Neural cell (in vitro differentiated cells): ENCODE data around the gene RNF144B. TPM values are rescaled to one million over a fixed set of nuclear protein-coding genes. Genes with fewer than 3 reads are reported as not detected.

Experiments
- H2AFZ ChIP-seq: fragments of 200-600, 300-800 bp; sonication (generic), shearing (Covaris generic); 2 replicates; pipeline ENCODE4 v1.6.0; 2014; ENCODE audit warnings: low read depth, mild to moderate bottlenecking, antibody characterized with exemption, low read length, moderate library complexity
- H3F3A ChIP-seq: fragments of 200-600 bp; shearing (Covaris generic); 2 replicates; pipeline ENCODE4 v1.6.1; 2016; ENCODE audit warnings: mild to moderate bottlenecking, moderate library complexity, mixed read lengths, antibody characterized with exemption, low read length; ENCODE audit not compliant: insufficient read depth, poor library complexity, severe bottlenecking
- H3K27ac ChIP-seq: fragments of 200-600, 300-800 bp; sonication (generic), shearing (Covaris generic); 2 replicates; pipeline ENCODE4 v1.5.1; 2014; ENCODE audit warnings: mild to moderate bottlenecking, low read length, moderate library complexity
- H3K27me3 ChIP-seq: fragments of 300-800, 200-600 bp; sonication (generic), shearing (Covaris generic); 2 replicates; pipeline ENCODE4 v1.6.0; 2014; ENCODE audit warnings: mild to moderate bottlenecking, low read depth, low read length, moderate library complexity; ENCODE audit not compliant: insufficient read depth
- H3K36me3 ChIP-seq: fragments of 300-800, 200-600 bp; sonication (generic), shearing (Covaris generic); 2 replicates; pipeline ENCODE4 v1.5.1; 2014; ENCODE audit warnings: mild to moderate bottlenecking, antibody characterized with exemption, low read length, moderate library complexity; ENCODE audit not compliant: insufficient read depth
- H3K4me2 ChIP-seq: fragments of 300-800, 200-600 bp; sonication (generic), shearing (Covaris generic); 2 replicates; pipeline ENCODE4 v1.6.0; 2014; ENCODE audit warnings: mild to moderate bottlenecking, low read length
- H3K4me3 ChIP-seq: fragments of 300-800, 200-600 bp; sonication (generic), shearing (Covaris generic); 2 replicates; pipeline ENCODE4 v1.5.1; 2014; ENCODE audit warnings: mild to moderate bottlenecking, low read length, moderate library complexity
- H3K79me2 ChIP-seq: fragments of 200-600 bp; shearing (Covaris generic); replicated peaks from 2 replicates; pipeline ENCODE4 v1.6.0; 2014; ENCODE audit warnings: mild to moderate bottlenecking, low read length, moderate library complexity; ENCODE audit not compliant: insufficient read depth
- H3K9ac ChIP-seq: fragments of 300-800, 200-600 bp; sonication (generic), shearing (Covaris generic); 2 replicates; pipeline ENCODE4 v1.6.1; 2016; ENCODE audit warnings: mild to moderate bottlenecking, low read length, mixed read lengths
- H3K9me2 ChIP-seq: fragments of 200-600 bp; shearing (Covaris generic); 2 replicates; pipeline ENCODE4 v1.6.1; 2016; ENCODE audit warnings: mild to moderate bottlenecking, low read length, mixed read lengths; ENCODE audit not compliant: insufficient read depth
- H3K9me3 ChIP-seq: fragments of 200-600, 300-800 bp; sonication (generic), shearing (Covaris generic); 2 replicates; pipeline ENCODE4 v1.6.1; 2016; ENCODE audit warnings: mild to moderate bottlenecking, mixed run types, low read length, moderate library complexity, mixed read lengths
- H4K20me1 ChIP-seq: fragments of 200-600 bp; shearing (Covaris generic); 2 replicates; pipeline ENCODE4 v1.6.1; 2016; ENCODE audit warnings: mild to moderate bottlenecking, mixed run types; ENCODE audit not compliant: insufficient read depth
- EP300 ChIP-seq: fragments of 450-650 bp; conservative IDR thresholded peaks from 2 replicates; pipeline ENCODE4 v1.6.1; 2014; ENCODE audit warnings: antibody characterized with exemption, mild to moderate bottlenecking, moderate library complexity; ENCODE audit not compliant: poor library complexity, severe bottlenecking
- EZH2 ChIP-seq: fragments of 200-600, 300-800 bp; shearing (Covaris generic), sonication (generic); IDR thresholded peaks from 2 replicates; pipeline ENCODE4 v1.6.1; 2014; ENCODE audit warnings: antibody characterized with exemption, low read length, borderline replicate concordance, mild to moderate bottlenecking; ENCODE audit not compliant: insufficient read depth, poor library complexity, severe bottlenecking
- MXI1 ChIP-seq: fragments of 450-650 bp; conservative IDR thresholded peaks from 2 replicates; pipeline ENCODE4 v1.6.1; 2014; ENCODE audit warnings: antibody characterized with exemption, mild to moderate bottlenecking; ENCODE audit not compliant: poor library complexity, severe bottlenecking
- POLR2AphosphoS5 ChIP-seq: IDR thresholded peaks from 2 replicates; pipeline ENCODE4 v1.6.1; 2012
- RAD21 ChIP-seq: fragments of 450-650 bp; conservative IDR thresholded peaks from 2 replicates; pipeline ENCODE4 v1.6.1; 2014; ENCODE audit warnings: antibody characterized with exemption, mild to moderate bottlenecking, moderate library complexity
- REST ChIP-seq: IDR thresholded peaks from 2 replicates; pipeline ENCODE4 v1.6.1; 2012; ENCODE audit warnings: borderline replicate concordance
- SMC3 ChIP-seq: fragments of 450-650 bp; conservative IDR thresholded peaks from 2 replicates; pipeline ENCODE4 v1.6.1; 2014; ENCODE audit warnings: antibody characterized with exemption, mild to moderate bottlenecking, moderate library complexity; ENCODE audit not compliant: poor library complexity
- TAF1 ChIP-seq: IDR thresholded peaks from 2 replicates; pipeline ENCODE4 v1.6.1; 2012; ENCODE audit warnings: low read depth
- polyA plus RNA-seq: library from polyadenylated mRNA; depleted of rRNA; stranded (reverse); fragments of >200 nt; gene quantifications from 2 replicates; pipeline ENCODE4 v1.2.3, GENCODE V29; 2014
- TF ChIP-seq, protein P1 (sequence below): fragments of 450-650 bp; IDR thresholded peaks from 2 replicates; pipeline ENCODE4 v1.5.1; 2014; ENCODE audit warnings: antibody characterized with exemption, mild to moderate bottlenecking, moderate library complexity; ENCODE audit not compliant: poor library complexity, severe bottlenecking

RNF144B gene
- polyA plus RNA-seq, 1 donor from 2014 or later: 0.15 TPM

- Histone ChIP-seq H3K9me2 (no peaks in the 10 kb centered on the region), H3K4me2 (no peak overlapping the region), H2AFZ (no peak overlapping the region), H3K36me3 (no peaks in the 10 kb centered on the region), H3K79me2 (no peaks in the 10 kb centered on the region), H3K9ac (no peak overlapping the region), H3F3A (no peaks in the 10 kb centered on the region), H3K27me3 (no peaks in the 10 kb centered on the region), H3K27ac (no peak overlapping the region), H3K4me3 (no peak overlapping the region), H3K9me3 (no peaks in the 10 kb centered on the region), H4K20me1 (no peaks in the 10 kb centered on the region)
- TF ChIP-seq POLR2AphosphoS5 (no peak), EZH2 (no peak), SMC3 (no peak), MXI1 (no peak), RAD21 (no peak), EP300 (no peak)
Observed at GRCh38 chr6:18491308-18492045, 104.3 kb downstream of the RNF144B start.

GRCh38 chr6:18492972-18493371 is 105.8 kb downstream of the RNF144B start:
- Histone ChIP-seq H2AFZ (no peak overlapping the region), H3K4me2 (no peak overlapping the region), H3K4me3 (no peak overlapping the region), H3K9me2 (no peaks in the 10 kb centered on the region), H3K36me3 (no peaks in the 10 kb centered on the region), H3K9me3 (no peaks in the 10 kb centered on the region), H3K27me3 (no peaks in the 10 kb centered on the region), H3F3A (no peaks in the 10 kb centered on the region), H3K79me2 (no peaks in the 10 kb centered on the region), H4K20me1 (no peaks in the 10 kb centered on the region), H3K27ac (no peak overlapping the region), H3K9ac (no peak overlapping the region)
- TF ChIP-seq RAD21 (no peak), POLR2AphosphoS5 (no peak), MXI1 (no peak), TAF1 (no peak)

DNA sequence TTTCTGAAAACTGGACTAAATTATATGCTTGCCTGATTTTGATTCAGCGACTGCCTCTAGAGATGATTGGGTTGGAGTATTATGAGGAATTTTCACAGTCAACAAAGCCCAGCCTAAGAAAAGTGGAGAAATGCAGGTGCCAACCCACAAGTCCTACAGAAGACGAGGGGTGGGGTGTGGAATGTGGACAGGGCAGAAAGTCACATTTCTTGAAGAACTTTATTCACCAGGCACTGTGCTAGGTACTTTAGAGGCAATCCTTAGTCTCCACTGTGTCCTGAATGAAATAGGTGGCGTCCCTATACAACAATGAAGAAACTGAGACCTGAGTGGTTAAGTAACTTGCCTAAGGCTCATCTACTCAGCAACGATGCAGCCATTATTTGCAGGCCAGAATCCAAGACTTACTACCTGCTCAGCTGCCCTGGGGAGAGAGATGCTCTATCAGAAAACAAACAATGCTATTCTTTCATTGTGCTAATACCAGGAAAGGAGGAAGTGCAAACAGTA is 106.3 kb downstream of the RNF144B start:
- Histone ChIP-seq H3K27me3 (no peaks in the 10 kb centered on the region), H3K9me2 (no peaks in the 10 kb centered on the region)

GRCh38 chr6:18493925-18494324 is 106.8 kb downstream of the RNF144B start:
- H3F3A ChIP-seq: no peaks in the 10 kb centered on the region
- H3K27me3 ChIP-seq: no peaks in the 10 kb centered on the region
- no peaks in the 10 kb centered on the region for H4K20me1 ChIP-seq
- no peak overlapping the region for H3K27ac ChIP-seq
- no peaks in the 10 kb centered on the region for H3K9me3 ChIP-seq
- no peak overlapping the region for H3K4me3 ChIP-seq
- no peaks in the 10 kb centered on the region for H3K36me3 ChIP-seq
- no peaks in the 10 kb centered on the region for H3K9me2 ChIP-seq
- no peak for TF ChIP-seq REST
- TF ChIP-seq EZH2: no peak
- TF ChIP-seq, protein P1, sequence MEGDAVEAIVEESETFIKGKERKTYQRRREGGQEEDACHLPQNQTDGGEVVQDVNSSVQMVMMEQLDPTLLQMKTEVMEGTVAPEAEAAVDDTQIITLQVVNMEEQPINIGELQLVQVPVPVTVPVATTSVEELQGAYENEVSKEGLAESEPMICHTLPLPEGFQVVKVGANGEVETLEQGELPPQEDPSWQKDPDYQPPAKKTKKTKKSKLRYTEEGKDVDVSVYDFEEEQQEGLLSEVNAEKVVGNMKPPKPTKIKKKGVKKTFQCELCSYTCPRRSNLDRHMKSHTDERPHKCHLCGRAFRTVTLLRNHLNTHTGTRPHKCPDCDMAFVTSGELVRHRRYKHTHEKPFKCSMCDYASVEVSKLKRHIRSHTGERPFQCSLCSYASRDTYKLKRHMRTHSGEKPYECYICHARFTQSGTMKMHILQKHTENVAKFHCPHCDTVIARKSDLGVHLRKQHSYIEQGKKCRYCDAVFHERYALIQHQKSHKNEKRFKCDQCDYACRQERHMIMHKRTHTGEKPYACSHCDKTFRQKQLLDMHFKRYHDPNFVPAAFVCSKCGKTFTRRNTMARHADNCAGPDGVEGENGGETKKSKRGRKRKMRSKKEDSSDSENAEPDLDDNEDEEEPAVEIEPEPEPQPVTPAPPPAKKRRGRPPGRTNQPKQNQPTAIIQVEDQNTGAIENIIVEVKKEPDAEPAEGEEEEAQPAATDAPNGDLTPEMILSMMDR: no peak
- no peak for TF ChIP-seq MXI1
- TF ChIP-seq TAF1: no peak
- TF ChIP-seq EP300: no peak
- TF ChIP-seq SMC3: no peak
- no peak for TF ChIP-seq POLR2AphosphoS5
- no peak for TF ChIP-seq RAD21
- no peak overlapping the region for H2AFZ ChIP-seq
- no peak overlapping the region for H3K9ac ChIP-seq
- H3K4me2 ChIP-seq: no peak overlapping the region
- H3K79me2 ChIP-seq: no peaks in the 10 kb centered on the region

More for the DNA sequence above, 106.3 kb downstream of the RNF144B start:
- Histone ChIP-seq H4K20me1 (no peaks in the 10 kb centered on the region), H3K9ac (no peak overlapping the region), H3F3A (no peaks in the 10 kb centered on the region), H3K79me2 (no peaks in the 10 kb centered on the region), H3K9me3 (no peaks in the 10 kb centered on the region), H3K4me2 (no peak overlapping the region), H3K36me3 (no peaks in the 10 kb centered on the region), H2AFZ (no peak overlapping the region), H3K4me3 (no peak overlapping the region), H3K27ac (no peak overlapping the region)
- no peak for TF ChIP-seq TAF1
- TF ChIP-seq EP300: no peak
- no peak for TF ChIP-seq POLR2AphosphoS5
- no peak for TF ChIP-seq MXI1
